OCI-LY1 (cell line): Measurements from ENCODE around the gene ATP9B.

Experiments used
- H2AFZ ChIP-seq: fragments of 200-600 bp; sonication (generic), shearing (Covaris generic); 2 replicates; pipeline ENCODE4 v1.6.0; 2014; ENCODE audit warnings: antibody characterized with exemption, mild to moderate bottlenecking, low read length
- H3F3A ChIP-seq: fragments of 200-600 bp; sonication (generic), shearing (Covaris generic); 2 replicates; pipeline ENCODE4 v1.6.0; 2014; ENCODE audit warnings: mild to moderate bottlenecking, antibody characterized with exemption, low read length, moderate library complexity; ENCODE audit not compliant: insufficient read depth
- H3K27ac ChIP-seq: fragments of 200-600 bp; sonication (generic); 2 replicates; pipeline ENCODE4 v1.5.1; 2014; ENCODE audit warnings: low read length, mixed run types, mild to moderate bottlenecking, low read depth; ENCODE audit not compliant: poor library complexity, severe bottlenecking
- H3K27me3 ChIP-seq: fragments of 200-600 bp; sonication (generic); 2 replicates; pipeline ENCODE4 v1.6.0; 2014; ENCODE audit warnings: antibody characterized with exemption, mild to moderate bottlenecking, low read length, moderate library complexity; ENCODE audit not compliant: insufficient read depth
- H3K36me3 ChIP-seq: fragments of 200-600 bp; sonication (generic); 2 replicates; pipeline ENCODE4 v1.6.1; 2014; ENCODE audit warnings: mild to moderate bottlenecking, antibody characterized with exemption, low read length, moderate library complexity, mixed read lengths; ENCODE audit not compliant: insufficient read depth
- H3K4me1 ChIP-seq: fragments of 200-600 bp; sonication (generic); 2 replicates; pipeline ENCODE4 v1.5.1; 2014; ENCODE audit warnings: mild to moderate bottlenecking, low read length, moderate library complexity; ENCODE audit not compliant: insufficient read depth, severe bottlenecking
- H3K4me2 ChIP-seq: fragments of 200-600 bp; sonication (generic), shearing (Covaris generic); 2 replicates; pipeline ENCODE4 v1.6.1; 2014; ENCODE audit warnings: low read length
- H3K4me3 ChIP-seq: fragments of 200-600 bp; sonication (generic); 2 replicates; pipeline ENCODE4 v1.5.1; 2014; ENCODE audit warnings: low read length, low read depth, mild to moderate bottlenecking, mixed read lengths; ENCODE audit not compliant: poor library complexity, severe bottlenecking
- H3K79me2 ChIP-seq: fragments of 200-600 bp; shearing (Covaris generic); 2 replicates; pipeline ENCODE4 v1.6.1; 2016; ENCODE audit warnings: mixed run types, low read length, mixed read lengths; ENCODE audit not compliant: insufficient read depth
- H3K9ac ChIP-seq: fragments of 200-600 bp; sonication (generic), shearing (Covaris generic); 2 replicates; pipeline ENCODE4 v1.6.1; 2014; ENCODE audit warnings: mild to moderate bottlenecking, low read length, mixed read lengths
- H3K9me2 ChIP-seq: fragments of 200-600 bp; sonication (generic), shearing (Covaris generic); 2 replicates; pipeline ENCODE4 v1.6.1; 2014; ENCODE audit warnings: low read depth, mild to moderate bottlenecking, low read length, mixed read lengths
- H3K9me3 ChIP-seq: fragments of 200-600 bp; shearing (Covaris generic); 2 replicates; pipeline ENCODE4 v1.6.1; 2014; ENCODE audit warnings: low read length, mixed read lengths
- H4K20me1 ChIP-seq: fragments of 200-600 bp; sonication (generic), shearing (Covaris generic); 2 replicates; pipeline ENCODE4 v1.6.0; 2016; ENCODE audit warnings: mild to moderate bottlenecking, low read length; ENCODE audit not compliant: insufficient read depth
- EZH2 ChIP-seq: fragments of 200-600 bp; sonication (generic), shearing (Covaris generic); IDR thresholded peaks from 2 replicates; pipeline ENCODE4 v1.8.0; 2017; ENCODE audit warnings: borderline replicate concordance, mixed run types, mild to moderate bottlenecking, antibody characterized with exemption, low read length, moderate library complexity, mixed read lengths
- TF ChIP-seq, protein P1 (sequence below): fragments of 200-600 bp; sonication (generic), shearing (Covaris generic); IDR thresholded peaks from 2 replicates; pipeline ENCODE4 v1.5.1; 2017; ENCODE audit warnings: mild to moderate bottlenecking, antibody characterized with exemption, low read length, moderate library complexity, mixed read lengths

The ATP9B gene

DNA sequence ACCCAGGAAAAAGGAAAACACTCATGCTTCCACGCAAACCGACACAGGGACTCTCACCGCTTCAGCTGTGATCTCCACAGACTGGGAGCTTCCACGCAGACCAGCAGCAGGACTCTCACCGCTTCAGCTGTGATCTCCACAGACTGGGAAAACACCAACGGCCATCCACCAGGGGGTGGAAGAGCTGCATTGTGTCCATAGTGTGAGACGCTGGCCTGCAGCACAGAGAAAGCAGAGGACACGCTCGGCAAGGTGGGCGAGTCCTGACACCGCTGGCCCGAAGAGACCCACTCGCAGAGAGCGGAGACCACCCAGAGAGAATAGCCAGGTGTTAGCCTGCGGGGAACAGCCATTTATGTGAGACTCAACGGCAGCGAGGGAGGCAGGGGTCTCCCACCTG, 284.1 kb downstream of the ATP9B start:
- H4K20me1 ChIP-seq, result no peaks in the 10 kb centered on the region
- H2AFZ ChIP-seq, result no peak overlapping the region
- no peaks in the 10 kb centered on the region for H3F3A ChIP-seq
- TF ChIP-seq, protein P1, sequence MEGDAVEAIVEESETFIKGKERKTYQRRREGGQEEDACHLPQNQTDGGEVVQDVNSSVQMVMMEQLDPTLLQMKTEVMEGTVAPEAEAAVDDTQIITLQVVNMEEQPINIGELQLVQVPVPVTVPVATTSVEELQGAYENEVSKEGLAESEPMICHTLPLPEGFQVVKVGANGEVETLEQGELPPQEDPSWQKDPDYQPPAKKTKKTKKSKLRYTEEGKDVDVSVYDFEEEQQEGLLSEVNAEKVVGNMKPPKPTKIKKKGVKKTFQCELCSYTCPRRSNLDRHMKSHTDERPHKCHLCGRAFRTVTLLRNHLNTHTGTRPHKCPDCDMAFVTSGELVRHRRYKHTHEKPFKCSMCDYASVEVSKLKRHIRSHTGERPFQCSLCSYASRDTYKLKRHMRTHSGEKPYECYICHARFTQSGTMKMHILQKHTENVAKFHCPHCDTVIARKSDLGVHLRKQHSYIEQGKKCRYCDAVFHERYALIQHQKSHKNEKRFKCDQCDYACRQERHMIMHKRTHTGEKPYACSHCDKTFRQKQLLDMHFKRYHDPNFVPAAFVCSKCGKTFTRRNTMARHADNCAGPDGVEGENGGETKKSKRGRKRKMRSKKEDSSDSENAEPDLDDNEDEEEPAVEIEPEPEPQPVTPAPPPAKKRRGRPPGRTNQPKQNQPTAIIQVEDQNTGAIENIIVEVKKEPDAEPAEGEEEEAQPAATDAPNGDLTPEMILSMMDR, result 0 out of 2 replicates have a peak, but pooled peaks have one; percentile 5
- TF ChIP-seq EZH2, result no peak
- H3K9me2 ChIP-seq, result no peaks in the 10 kb centered on the region
- no peak overlapping the region for H3K4me2 ChIP-seq
- no peak overlapping the region for H3K27ac ChIP-seq
- no peaks in the 10 kb centered on the region for H3K79me2 ChIP-seq
- no peaks in the 10 kb centered on the region for H3K27me3 ChIP-seq
- no peak overlapping the region for H3K4me3 ChIP-seq
- H3K9me3 ChIP-seq, result no peaks in the 10 kb centered on the region
- H3K36me3 ChIP-seq, result peaks cover 4% of the 10 kb centered on the region; the same call in 1 of the 2 replicates
- H3K4me1 ChIP-seq, result peaks cover 21% of the 10 kb centered on the region
- H3K9ac ChIP-seq, result no peak overlapping the region

DNA sequence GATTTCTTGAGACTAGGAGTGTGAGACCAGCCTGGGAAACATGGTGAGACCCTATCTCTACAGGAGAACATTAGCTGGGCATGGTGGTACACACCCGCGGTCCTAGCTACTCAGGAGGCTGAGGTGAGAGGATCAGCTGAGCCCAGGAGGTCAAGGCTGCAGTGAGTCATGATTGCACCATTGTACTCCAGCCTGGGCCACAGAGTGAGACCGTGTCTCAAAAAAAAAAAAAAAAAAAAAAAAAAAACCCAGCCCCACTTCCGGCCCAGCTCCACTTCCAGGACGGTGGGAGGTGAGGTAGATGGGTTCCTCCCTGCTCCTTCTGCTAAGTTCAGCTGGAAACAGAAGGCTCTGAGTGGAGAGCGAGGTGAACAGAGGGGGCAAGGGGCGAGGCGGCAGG, 285.2 kb downstream of the ATP9B start:
- H3K79me2 ChIP-seq, result no peaks in the 10 kb centered on the region
- no peaks in the 10 kb centered on the region for H3F3A ChIP-seq
- H3K27me3 ChIP-seq, result no peaks in the 10 kb centered on the region
- H3K9me2 ChIP-seq, result no peaks in the 10 kb centered on the region
- no peaks in the 10 kb centered on the region for H4K20me1 ChIP-seq
- H3K9me3 ChIP-seq, result no peaks in the 10 kb centered on the region
- H3K4me3 ChIP-seq, result no peak overlapping the region
- no peak for TF ChIP-seq EZH2
- peaks cover 21% of the 10 kb centered on the region for H3K4me1 ChIP-seq
- no peak overlapping the region for H3K27ac ChIP-seq
- peaks cover 4% of the 10 kb centered on the region; the same call in 1 of the 2 replicates for H3K36me3 ChIP-seq
- no peak overlapping the region for H2AFZ ChIP-seq
- no peak overlapping the region for H3K9ac ChIP-seq
- H3K4me2 ChIP-seq, result no peak overlapping the region

DNA sequence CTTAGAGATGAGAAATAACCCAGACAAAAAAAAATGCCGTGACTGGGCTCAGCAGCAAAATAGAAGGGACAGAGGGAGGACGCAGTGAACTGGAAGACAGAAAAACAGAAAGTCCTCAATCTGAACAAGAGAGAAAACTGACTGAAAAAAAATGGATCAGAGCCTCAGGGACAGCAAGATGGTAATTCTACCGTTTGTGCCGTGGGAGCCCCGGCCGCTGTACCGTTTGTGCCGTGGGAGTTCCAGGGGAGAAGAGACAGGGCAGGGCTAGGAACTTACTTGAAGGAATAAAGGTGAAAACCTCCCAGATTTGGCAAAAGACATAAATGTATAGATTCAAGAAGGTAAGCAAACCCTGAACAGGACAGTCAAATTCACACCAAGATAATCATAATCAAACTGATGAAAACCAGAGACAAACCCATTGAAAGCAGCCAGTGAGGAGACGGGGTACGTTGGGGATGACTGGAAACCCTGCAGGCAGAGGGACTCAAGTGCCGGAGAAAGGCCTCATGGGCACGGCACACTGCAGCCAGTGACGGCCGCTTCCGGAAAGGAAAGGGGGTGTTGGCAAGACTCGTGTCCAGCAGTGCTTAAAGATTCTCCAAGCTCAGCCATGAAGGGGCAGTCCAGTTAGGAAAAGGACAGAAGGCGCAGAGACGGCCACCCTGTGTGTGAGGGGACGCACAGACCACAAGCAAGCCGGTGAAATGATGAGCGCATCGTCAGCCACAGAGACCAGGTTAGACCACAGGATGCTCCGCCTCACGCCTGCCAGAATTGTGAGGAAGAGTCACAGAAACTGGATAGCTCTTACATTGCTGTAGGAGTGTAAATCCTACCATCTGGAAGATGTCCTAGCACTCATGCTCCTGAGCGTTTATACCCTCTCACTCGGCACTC, 286.5 kb downstream of the ATP9B start:
- Histone ChIP-seq H3K4me3 (peak overlapping the region; percentile 23), H3K9ac (no peak overlapping the region), H4K20me1 (no peaks in the 10 kb centered on the region), H3K36me3 (peaks cover 14% of the 10 kb centered on the region; the same call in 1 of the 2 replicates), H3K27me3 (no peaks in the 10 kb centered on the region), H3K27ac (no peak overlapping the region), H3K4me1 (peaks cover 21% of the 10 kb centered on the region), H3K79me2 (no peaks in the 10 kb centered on the region), H3K9me2 (no peaks in the 10 kb centered on the region), H3F3A (no peaks in the 10 kb centered on the region), H2AFZ (no peak overlapping the region), H3K9me3 (no peaks in the 10 kb centered on the region), H3K4me2 (peak overlapping the region; percentile 46)
- no peak for TF ChIP-seq EZH2
- TF ChIP-seq, protein P1, result no peak
